KMS-11 (cell line): ENCODE measurements around the gene TMF1.

ENCODE experiments used
- H2AFZ ChIP-seq: fragments of 200-600 bp; sonication (generic); 2 replicates; pipeline ENCODE4 v1.6.1; 2016; ENCODE audit warnings: antibody characterized with exemption, mixed run types, low read depth
- H3K27ac ChIP-seq: fragments of 200-600 bp; sonication (generic); 2 replicates; pipeline ENCODE4 v1.6.1; 2016; ENCODE audit warnings: mild to moderate bottlenecking, mixed run types
- H3K27me3 ChIP-seq: fragments of 200-600 bp; sonication (generic); 2 replicates; pipeline ENCODE4 v1.6.1; 2017; ENCODE audit warnings: mild to moderate bottlenecking, low read depth, mixed run types, moderate library complexity; ENCODE audit not compliant: insufficient read depth
- H3K36me3 ChIP-seq: fragments of 200-600 bp; sonication (generic); 2 replicates; pipeline ENCODE4 v1.6.1; 2017; ENCODE audit warnings: mild to moderate bottlenecking, mixed run types; ENCODE audit not compliant: insufficient read depth
- H3K4me1 ChIP-seq: fragments of 200-600 bp; sonication (generic); 2 replicates; pipeline ENCODE4 v1.6.1; 2016; ENCODE audit warnings: mild to moderate bottlenecking, low read depth, mixed run types; ENCODE audit not compliant: poor library complexity, severe bottlenecking
- H3K4me2 ChIP-seq: fragments of 200-600 bp; sonication (generic); 2 replicates; pipeline ENCODE4 v1.7.0; 2016; ENCODE audit warnings: mild to moderate bottlenecking, mixed run types
- H3K4me3 ChIP-seq: fragments of 200-600 bp; sonication (generic); IDR thresholded peaks from 2 replicates; pipeline ENCODE4 v1.6.1; 2017; ENCODE audit warnings: low read depth, low read length, mixed read lengths; ENCODE audit not compliant: insufficient read depth
- H3K79me2 ChIP-seq: fragments of 200-600 bp; sonication (generic); 2 replicates; pipeline ENCODE4 v1.6.1; 2016; ENCODE audit warnings: low read depth, mixed run types; ENCODE audit not compliant: insufficient read depth
- H3K9ac ChIP-seq: fragments of 200-600 bp; sonication (generic); 2 replicates; pipeline ENCODE4 v1.6.1; 2016; ENCODE audit warnings: mild to moderate bottlenecking, mixed run types
- H4K20me1 ChIP-seq: fragments of 200-600 bp; sonication (generic); 2 replicates; pipeline ENCODE4 v1.6.1; 2016; ENCODE audit warnings: mild to moderate bottlenecking, mixed run types; ENCODE audit not compliant: insufficient read depth
- TF ChIP-seq, protein P1 (sequence below): fragments of 200-600 bp; sonication (generic); conservative IDR thresholded peaks from 2 replicates; pipeline ENCODE4 v1.6.1; 2017; ENCODE audit warnings: low read depth, mild to moderate bottlenecking, antibody characterized with exemption, low read length, moderate library complexity, mixed read lengths

TMF1 gene

DNA sequence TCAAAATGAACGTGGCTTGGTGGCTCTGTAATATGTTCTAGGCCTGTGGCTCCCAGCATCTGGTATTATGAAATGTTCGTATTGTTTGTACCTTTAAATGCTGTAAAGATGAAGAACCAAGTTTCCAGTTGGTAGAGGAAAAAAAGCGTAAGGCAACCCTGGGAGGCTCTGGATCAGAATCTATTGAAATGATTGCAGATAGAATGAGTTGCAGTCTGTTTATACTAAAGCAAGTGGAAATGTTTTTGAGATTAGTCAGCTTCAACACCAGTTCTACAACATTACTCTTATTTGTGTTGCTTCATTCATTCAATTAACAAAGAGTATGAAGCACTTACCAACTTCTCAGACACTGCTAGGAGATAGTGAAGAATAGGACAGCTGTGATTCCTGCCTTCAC lies 37.9 kb upstream of the TMF1 start:
- peak overlapping the region; percentile 78; the same call in 1 of the 2 replicates for H3K27ac ChIP-seq

DNA sequence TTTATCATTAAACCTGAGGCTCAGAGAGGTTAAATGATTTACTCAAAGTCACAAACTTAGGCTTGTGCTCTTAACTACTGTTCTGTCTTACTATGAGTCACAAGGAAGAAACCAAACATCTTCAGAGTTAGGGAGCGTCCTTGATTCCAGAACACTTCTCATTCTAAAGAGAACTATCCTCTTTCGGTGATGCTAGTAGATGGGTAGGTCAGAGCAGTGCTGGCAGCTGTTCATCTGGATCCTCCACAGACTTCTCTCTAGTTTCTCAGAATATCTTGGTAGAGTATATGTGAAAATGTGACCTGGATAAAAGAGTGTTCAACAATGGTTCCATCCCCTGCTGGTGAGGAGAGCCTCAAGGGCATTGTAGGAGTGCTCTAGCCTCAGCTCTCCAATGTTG lies 35.9 kb upstream of the TMF1 start:
- Histone ChIP-seq H3K79me2 (peaks cover 83% of the 10 kb centered on the region), H3K9ac (peak overlapping the region; percentile 67), H3K4me3 (no peak overlapping the region)

More for the DNA sequence above, 37.9 kb upstream of the TMF1 start:
- peaks cover 80% of the 10 kb centered on the region for H3K4me1 ChIP-seq
- H3K4me3 ChIP-seq, result no peak overlapping the region
- peaks cover 89% of the 10 kb centered on the region for H3K79me2 ChIP-seq
- peak overlapping the region; percentile 49 for H3K4me2 ChIP-seq
- H3K36me3 ChIP-seq, result no peaks in the 10 kb centered on the region
- H3K27me3 ChIP-seq, result no peaks in the 10 kb centered on the region
- no peaks in the 10 kb centered on the region for H4K20me1 ChIP-seq
- no peak overlapping the region for H2AFZ ChIP-seq
- H3K9ac ChIP-seq, result no peak overlapping the region
- TF ChIP-seq, protein P1, sequence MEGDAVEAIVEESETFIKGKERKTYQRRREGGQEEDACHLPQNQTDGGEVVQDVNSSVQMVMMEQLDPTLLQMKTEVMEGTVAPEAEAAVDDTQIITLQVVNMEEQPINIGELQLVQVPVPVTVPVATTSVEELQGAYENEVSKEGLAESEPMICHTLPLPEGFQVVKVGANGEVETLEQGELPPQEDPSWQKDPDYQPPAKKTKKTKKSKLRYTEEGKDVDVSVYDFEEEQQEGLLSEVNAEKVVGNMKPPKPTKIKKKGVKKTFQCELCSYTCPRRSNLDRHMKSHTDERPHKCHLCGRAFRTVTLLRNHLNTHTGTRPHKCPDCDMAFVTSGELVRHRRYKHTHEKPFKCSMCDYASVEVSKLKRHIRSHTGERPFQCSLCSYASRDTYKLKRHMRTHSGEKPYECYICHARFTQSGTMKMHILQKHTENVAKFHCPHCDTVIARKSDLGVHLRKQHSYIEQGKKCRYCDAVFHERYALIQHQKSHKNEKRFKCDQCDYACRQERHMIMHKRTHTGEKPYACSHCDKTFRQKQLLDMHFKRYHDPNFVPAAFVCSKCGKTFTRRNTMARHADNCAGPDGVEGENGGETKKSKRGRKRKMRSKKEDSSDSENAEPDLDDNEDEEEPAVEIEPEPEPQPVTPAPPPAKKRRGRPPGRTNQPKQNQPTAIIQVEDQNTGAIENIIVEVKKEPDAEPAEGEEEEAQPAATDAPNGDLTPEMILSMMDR, result no peak

DNA sequence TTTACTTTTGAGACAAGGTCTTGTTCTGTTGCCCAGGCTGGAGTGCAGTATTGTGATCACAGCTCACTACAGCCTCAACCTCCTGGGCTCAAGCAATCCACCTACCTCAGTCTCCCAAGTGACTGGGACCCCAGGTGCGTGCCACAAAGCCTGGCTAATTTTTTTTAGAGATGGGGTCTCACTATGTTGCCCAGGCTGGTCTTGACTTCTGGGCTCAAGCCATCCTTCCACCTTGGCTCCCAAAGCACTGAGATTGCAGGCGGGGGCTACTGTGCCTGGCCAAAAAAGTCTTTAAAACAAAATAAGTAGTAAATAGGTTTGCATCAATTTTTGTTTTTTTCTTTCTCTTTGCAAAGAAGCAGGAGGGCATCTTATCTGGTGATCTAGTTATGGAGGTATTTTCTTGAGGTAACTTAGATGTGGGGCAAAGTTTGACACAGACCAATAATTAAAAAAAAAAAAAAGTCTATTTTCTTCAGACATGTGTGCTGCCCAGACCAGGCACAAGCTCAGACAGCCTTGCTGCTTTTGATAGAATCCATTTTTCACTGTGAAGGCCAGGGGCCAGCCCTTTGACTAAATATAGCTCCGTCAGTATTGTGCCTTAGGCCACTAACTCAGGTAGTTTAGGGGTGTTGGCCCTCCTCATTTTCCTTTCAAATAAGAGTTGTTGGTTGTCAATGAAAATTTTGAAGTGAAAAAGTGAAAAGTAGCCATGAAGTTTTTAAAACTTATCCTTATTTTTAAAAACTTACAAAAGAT lies 35.1 kb upstream of the TMF1 start:
- Histone ChIP-seq H3K4me1 (peaks cover 74% of the 10 kb centered on the region), H3K27ac (peak overlapping the region; percentile 78), H3K4me3 (no peak overlapping the region), H3K36me3 (no peaks in the 10 kb centered on the region), H3K4me2 (peak overlapping the region; percentile 49), H3K27me3 (no peaks in the 10 kb centered on the region), H3K9ac (peak overlapping the region; percentile 67), H3K79me2 (peaks cover 74% of the 10 kb centered on the region), H2AFZ (no peak overlapping the region), H4K20me1 (no peaks in the 10 kb centered on the region)
- TF ChIP-seq, protein P1, result no peak

More for the DNA sequence above, 35.9 kb upstream of the TMF1 start:
- TF ChIP-seq, protein P1, result no peak
- Histone ChIP-seq H3K36me3 (no peaks in the 10 kb centered on the region), H2AFZ (no peak overlapping the region), H4K20me1 (no peaks in the 10 kb centered on the region), H3K27me3 (no peaks in the 10 kb centered on the region), H3K4me2 (peak overlapping the region; percentile 49), H3K27ac (peak overlapping the region; percentile 78), H3K4me1 (peaks cover 75% of the 10 kb centered on the region)

DNA sequence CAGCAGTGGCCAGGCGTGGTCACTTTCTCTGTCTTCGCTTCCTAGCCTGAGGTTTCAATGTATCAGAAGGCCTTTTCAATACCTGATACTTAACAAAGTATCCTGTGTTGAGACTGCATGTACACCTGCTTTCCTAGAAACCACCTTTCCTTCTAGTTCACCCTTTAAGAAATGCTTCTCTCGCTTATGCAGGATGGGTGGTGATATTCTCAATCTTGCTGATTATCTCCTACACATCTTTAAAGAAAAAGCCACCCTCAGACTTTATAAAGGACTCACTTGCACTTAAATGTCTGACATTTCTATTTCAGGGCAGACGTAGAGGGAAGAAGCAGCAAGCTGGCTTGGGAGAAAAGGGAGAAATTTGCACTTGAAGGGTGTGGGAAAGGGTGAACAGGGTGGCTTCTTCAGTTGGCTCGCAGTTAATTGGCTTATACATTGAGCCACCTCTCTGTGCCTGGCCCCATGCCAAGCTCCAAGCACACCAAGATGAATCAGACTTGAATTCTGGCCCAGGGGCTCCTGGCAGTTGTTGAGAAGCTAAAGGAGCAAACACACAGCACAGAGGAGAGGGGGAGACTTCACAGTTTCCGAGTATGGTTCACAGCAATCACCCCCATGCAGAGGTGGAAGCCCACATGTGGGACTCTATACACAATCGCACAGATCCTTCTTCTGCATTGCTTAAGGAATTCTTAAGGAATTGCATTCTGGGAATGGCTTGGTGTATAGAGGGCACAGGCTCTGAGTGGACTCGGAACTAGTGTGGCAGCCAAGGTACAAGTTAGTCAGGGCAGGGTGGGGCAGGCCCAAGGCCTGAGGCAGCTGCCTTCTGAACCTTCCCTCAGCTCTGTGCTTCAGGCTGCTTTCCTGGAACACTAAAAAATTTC lies 33.9 kb upstream of the TMF1 start:
- Histone ChIP-seq H2AFZ (peak overlapping the region; percentile 40), H3K4me1 (peaks cover 73% of the 10 kb centered on the region), H3K4me3 (no peak overlapping the region), H4K20me1 (no peaks in the 10 kb centered on the region), H3K36me3 (no peaks in the 10 kb centered on the region), H3K27ac (peak overlapping the region; percentile 78), H3K9ac (peak overlapping the region; percentile 67; the same call in 1 of the 2 replicates), H3K79me2 (peaks cover 63% of the 10 kb centered on the region), H3K4me2 (peak overlapping the region; percentile 49), H3K27me3 (no peaks in the 10 kb centered on the region)
- TF ChIP-seq, protein P1, result no peak
